Kidney epithelial cell (primary cell): ENCODE results near the gene EGF. TPM values are rescaled to one million over a fixed set of nuclear protein-coding genes. Genes with fewer than 3 reads are reported as not detected.
"Not testable (repeated sequence)": the region's sequence is repeated elsewhere in the genome, so short reads cannot be mapped to it uniquely, and the experiment has no call there.

Experiments used
- DNase-seq: peaks from one replicate; pipeline ENCODE4 v3.0.0-alpha.2; 2010; ENCODE audit warnings: low read depth
- H3K27me3 ChIP-seq: 2 replicates; pipeline ENCODE4 v1.6.0; 2011; ENCODE audit warnings: low read length; ENCODE audit not compliant: control insufficient read depth, insufficient read depth
- H3K36me3 ChIP-seq: 2 replicates; pipeline ENCODE4 v1.5.1; 2011; ENCODE audit warnings: low read length; ENCODE audit not compliant: control insufficient read depth, insufficient read depth
- H3K4me3 ChIP-seq: 2 replicates; pipeline ENCODE4 v1.5.1; 2011; ENCODE audit warnings: low read depth, mild to moderate bottlenecking, control low read depth, low read length
- CTCF ChIP-seq: IDR thresholded peaks from 2 replicates; pipeline ENCODE4 v1.5.1; 2011; ENCODE audit warnings: mild to moderate bottlenecking, moderate library complexity, low read length, control low read depth, inconsistent platforms; ENCODE audit not compliant: insufficient read depth, poor library complexity, severe bottlenecking
- total RNA-seq: library from RNA; depleted of rRNA; stranded (reverse); fragments of >200 nt; gene quantifications from 2 replicates; pipeline ENCODE4 v1.2.3, GENCODE V29; 2015

The EGF gene
- total RNA-seq, 1 donor from 2014 or later, result 0.21 TPM

- no peak for TF ChIP-seq CTCF
- no peaks in the 10 kb centered on the region for H3K36me3 ChIP-seq
Measured at GRCh38 chr4:109930464-109930863, 17.8 kb downstream of the EGF start.

DNA sequence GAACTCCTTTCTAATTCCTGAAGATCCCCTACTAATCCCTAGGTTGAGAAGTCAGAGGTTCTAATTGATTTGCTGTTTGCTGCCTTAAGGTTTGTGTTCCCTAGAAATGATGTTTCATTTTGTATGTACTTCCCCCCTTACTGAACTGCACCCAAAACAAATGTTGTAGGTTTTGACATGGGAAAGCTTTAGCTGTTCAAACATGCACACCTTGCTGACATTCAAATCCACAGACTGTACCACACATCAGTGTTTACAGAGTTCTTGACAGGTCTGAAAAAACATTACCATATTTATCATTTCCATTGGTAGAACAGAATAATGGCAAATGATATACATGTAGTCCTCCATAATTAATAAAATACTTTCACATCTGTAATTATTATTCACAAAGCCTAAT lies 18.2 kb downstream of the EGF start:
- H3K36me3 ChIP-seq, result no peaks in the 10 kb centered on the region
- H3K27me3 ChIP-seq, result no peaks in the 10 kb centered on the region
- no peak for DNase-seq
- H3K4me3 ChIP-seq, result no peak overlapping the region
- no peak for TF ChIP-seq CTCF

More at GRCh38 chr4:109930464-109930863, 17.8 kb downstream of the EGF start:
- DNase-seq, result no peak
- H3K27me3 ChIP-seq, result no peaks in the 10 kb centered on the region
- H3K4me3 ChIP-seq, result no peak overlapping the region

DNA sequence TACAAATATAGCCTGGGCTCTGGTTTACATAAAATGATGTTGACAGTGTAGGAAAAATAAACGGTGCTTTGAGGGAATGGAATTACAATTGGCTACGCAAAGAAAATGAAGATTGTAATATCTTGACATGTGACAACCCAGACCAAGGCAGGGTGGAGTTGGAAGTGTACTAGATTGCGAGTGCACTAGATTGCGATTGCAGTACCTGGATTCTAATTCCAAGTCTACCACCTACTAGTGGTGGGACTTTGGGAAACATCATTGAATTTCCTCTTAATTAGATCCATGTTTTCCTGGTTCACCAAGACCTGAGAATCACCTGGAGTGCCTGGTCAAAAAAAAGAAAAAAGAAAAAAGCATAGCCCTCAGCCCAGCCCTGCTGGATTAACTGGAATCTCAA lies 18.6 kb downstream of the EGF start:
- no peak for DNase-seq
- TF ChIP-seq CTCF, result no peak
- Histone ChIP-seq H3K27me3 (no peaks in the 10 kb centered on the region), H3K36me3 (no peaks in the 10 kb centered on the region), H3K4me3 (no peak overlapping the region)

- DNase-seq, H3K36me3 ChIP-seq, H3K27me3 ChIP-seq, H3K4me3 ChIP-seq: not testable (repeated sequence)
Measured at GRCh38 chr4:109937352-109937751, 24.7 kb downstream of the EGF start.

DNA sequence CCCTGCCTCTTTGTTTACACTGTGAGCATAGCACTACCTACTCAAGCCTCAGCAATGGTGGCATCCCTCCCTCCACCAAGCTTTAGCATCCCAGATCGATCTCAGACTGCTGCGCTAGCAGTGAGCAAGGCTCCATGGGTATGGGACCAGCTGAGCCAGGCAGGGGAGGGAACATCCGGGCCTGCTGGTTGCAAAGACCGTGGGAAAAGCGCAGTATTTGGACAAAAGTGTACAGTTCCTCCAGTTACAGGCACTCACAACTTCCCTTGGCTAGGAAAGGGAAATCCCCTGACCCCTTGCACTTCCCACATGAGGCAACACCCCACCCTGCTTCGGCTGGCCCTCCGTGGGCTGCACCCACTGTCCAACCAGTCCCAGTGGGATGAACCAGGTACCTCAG lies 26.5 kb downstream of the EGF start:
- no peak for DNase-seq
- Histone ChIP-seq H3K27me3 (no peaks in the 10 kb centered on the region), H3K36me3 (no peaks in the 10 kb centered on the region), H3K4me3 (no peak overlapping the region)
- no peak for TF ChIP-seq CTCF

GRCh38 chr4:109942292-109942926 lies 29.7 kb downstream of the EGF start:
- Histone ChIP-seq H3K27me3 (no peaks in the 10 kb centered on the region), H3K36me3 (no peaks in the 10 kb centered on the region), H3K4me3 (no peak overlapping the region)
- no peak for TF ChIP-seq CTCF
- DNase-seq, result no peak
